ENCODE measurements around the gene TMEM37. TPM values are rescaled to one million over a fixed set of nuclear protein-coding genes. Genes with fewer than 3 reads are reported as not detected.

The TMEM37 gene
- total RNA-seq, 1 experiment from 2014 or later = not detected

GRCh38 chr2:119466373-119466772 is 34.7 kb downstream of the TMEM37 start:
- in situ Hi-C loops (cut with HindIII; ENCODE audit: low pct_unique_long_range_greater_than_20kb, low sequenced_read_pairs) = no loop called here

DNA sequence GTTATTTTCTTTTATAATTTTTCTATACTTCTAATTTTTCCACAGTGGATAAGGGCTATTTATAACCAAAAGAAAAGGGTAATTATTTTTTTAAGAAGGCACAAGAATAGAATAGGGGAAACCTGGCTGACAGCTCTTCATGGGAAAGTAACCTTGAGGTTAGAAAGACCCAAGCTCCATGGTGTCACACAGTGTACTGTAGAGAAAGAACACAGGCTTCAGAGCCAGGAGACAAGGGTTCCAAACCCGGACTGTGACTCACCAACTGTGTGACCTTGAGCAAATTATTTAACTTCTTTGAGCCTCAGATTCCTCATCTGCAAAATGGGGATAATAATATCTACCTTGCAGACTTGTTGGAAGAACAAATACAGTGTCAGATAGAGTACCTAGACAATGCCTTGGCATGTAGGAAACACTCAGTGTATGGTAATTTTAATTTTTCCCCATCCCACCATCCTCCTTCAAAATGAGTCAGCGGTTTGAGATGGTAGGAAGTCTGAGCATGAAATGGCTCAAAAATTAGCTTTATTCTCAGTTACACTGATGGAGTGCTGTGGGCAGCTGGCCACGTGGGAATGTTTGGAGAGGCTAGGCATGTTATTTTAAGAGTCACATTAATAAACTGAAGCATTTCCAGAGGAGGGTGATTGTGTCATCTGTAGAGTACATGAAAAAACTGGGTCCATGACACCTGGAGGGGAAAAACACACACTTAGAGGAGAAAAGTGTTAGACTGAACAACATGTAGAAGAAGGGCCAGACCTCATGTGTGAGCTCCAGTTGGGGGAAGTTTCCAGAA is 36.7 kb downstream of the TMEM37 start:
- no peak for DNase-seq (ENCODE audit: low read depth, low spot score)
- in situ Hi-C loops (cut with HindIII; ENCODE audit: low pct_unique_long_range_greater_than_20kb, low sequenced_read_pairs) = no loop called here

More at GRCh38 chr2:119466373-119466772, 34.7 kb downstream of the TMEM37 start:
- no peak for DNase-seq (ENCODE audit: low read depth, low spot score)

DNA sequence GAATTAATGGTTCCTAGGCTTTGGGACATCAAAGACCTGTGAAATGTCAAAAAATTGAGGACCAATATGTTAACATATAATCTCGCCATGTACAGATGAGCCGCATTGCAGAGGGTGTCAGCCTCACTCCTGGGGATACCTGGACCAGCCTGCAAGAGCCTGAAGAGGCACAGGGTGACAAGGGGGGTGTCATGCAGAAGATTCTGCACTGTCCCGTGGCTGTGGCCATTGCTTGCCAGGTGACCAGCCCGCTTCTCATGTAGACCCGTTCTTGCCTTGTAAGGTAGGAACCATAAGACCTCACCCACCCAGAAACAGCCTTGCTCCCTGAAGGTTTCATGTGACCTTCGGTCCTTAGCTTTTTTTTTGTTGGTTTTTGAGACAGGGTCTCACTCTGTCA is 37.5 kb downstream of the TMEM37 start:
- no peak for DNase-seq (ENCODE audit: low read depth, low spot score)
- in situ Hi-C loops (cut with HindIII; ENCODE audit: low pct_unique_long_range_greater_than_20kb, low sequenced_read_pairs) = no loop called here

DNA sequence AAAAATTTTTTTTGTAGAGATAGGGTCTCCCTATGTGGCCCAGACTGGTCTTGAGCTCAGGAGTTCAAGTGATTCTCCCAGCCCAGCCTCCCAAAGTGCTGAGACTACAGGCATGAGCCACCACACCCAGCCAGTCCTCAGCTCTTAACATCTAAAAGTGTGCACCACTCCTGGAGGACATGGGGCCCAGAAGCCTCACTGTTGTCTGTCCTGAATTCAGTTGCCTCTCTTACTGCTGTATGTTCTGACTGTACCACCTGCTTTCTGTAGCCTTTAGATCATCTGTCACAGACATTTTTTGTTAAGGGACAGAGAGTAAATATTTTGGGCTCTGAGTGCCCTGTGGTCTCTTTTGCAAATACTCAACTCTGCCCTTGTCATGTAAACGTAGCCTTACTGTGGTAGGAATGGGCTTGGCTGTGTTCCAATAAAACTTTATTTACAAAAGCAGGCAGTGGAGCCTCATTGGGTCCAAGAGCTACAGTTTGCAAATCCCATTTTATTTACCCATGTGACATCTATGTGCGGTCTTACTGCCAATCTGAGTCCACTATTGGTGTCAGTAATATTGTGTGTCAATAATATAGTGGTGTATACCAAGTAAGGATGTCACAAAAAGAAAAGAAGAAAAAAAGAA is 38.1 kb downstream of the TMEM37 start:
- DNase-seq (ENCODE audit: low read depth, low spot score) = no peak
- in situ Hi-C loops (cut with HindIII; ENCODE audit: low pct_unique_long_range_greater_than_20kb, low sequenced_read_pairs) = no loop called here

DNA sequence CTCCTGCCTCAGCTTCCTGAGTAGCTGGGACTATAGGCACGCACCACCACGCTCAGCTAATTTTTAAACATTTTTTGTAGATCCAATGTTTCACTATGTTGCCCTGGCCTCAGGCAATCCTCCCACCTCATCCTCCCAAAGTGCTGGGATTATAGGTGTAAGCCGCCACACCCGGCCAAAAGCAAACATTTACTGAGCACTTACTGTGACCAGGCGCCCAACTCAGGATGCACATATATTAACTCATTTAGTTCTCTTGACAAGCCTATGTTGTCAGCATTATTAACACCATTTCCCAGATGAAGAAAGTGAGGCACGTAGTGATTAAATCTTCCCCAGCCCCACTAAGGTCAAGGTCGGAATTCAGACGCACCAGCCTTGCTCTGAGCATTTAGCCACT is 41.1 kb downstream of the TMEM37 start:
- in situ Hi-C loops (cut with HindIII; ENCODE audit: low pct_unique_long_range_greater_than_20kb, low sequenced_read_pairs) = no loop called here
- DNase-seq (ENCODE audit: low read depth, low spot score) = no peak

DNA sequence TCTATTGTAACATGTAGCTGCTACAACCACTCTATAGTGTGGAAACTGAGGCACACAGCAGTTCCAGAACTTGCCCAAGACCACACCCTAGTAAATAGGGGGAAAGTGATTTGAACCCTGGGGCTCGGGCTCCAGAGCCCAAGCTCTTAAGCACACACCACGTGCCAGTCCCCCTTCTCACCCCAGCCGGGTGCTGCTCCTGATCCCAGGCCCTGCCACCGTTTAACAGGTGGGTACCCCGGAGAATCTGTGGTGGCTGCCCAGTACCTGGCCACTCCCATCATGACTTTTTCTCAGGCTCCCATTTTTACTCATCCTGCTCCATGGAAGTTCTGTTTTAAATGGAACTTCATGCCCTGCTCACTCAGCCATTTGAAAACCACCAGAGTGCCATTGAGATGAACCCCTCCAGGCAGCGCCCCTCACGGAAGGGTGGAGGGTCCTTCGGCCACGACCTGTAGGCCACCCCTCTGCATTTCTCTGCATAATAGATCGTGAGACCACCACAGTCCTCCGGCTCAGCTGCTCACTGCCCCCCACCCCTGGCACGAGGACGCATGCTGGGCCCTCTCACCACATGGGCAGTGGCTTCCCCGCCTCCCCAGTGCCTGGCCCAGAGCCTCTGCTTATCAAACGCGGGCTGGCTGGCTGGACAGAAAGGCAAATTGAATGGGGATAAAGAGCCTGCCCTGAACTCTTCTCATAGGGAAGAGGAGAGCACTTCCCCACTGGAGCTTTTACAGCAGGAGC is 42.1 kb downstream of the TMEM37 start:
- DNase-seq (ENCODE audit: low read depth, low spot score) = no peak
- in situ Hi-C loops (cut with HindIII; ENCODE audit: low pct_unique_long_range_greater_than_20kb, low sequenced_read_pairs) = no loop called here

DNA sequence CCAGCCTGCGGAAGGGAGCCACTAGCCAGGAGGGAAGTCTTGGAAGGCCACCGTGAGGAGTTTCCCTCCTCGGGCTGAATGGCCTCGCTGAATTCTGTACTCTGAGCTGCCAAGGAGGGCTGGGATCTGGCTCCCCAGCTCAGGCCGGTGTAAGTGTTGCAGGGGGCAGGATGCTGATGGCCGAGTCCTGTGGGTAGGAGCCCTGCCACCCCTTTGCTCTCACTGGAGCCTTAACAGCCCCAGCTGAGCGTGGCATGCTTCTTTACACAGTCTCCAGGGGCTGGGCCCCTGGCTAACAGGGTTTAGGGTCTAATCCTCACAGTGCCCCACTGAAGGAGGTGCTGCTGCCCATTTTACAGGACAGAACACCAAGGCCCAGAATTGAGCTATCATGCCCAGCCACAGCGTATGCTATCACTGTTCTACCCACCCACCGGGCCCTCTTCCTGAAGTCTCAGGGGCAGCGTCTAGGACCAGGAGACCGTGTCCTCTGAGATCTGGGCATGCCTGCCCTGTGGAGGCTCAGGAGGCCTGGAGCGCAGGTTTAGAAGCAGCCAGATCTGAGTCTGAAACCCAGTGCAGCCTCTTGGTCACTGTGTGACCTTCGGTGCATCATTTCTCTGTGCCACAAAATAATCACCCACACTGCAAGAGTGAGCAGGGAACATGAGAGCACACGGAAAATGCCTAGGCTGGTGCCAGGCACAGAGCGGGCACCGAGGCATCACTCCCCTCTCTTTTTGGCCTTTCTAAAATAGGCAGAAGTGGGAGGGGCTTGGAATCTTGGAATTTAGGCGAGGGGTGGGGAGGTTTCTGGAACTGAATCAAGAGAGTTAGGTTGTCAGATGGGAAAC is 42.9 kb downstream of the TMEM37 start:
- no peak for DNase-seq (ENCODE audit: low read depth, low spot score)
- in situ Hi-C loops (cut with HindIII; ENCODE audit: low pct_unique_long_range_greater_than_20kb, low sequenced_read_pairs) = no loop called here

DNA sequence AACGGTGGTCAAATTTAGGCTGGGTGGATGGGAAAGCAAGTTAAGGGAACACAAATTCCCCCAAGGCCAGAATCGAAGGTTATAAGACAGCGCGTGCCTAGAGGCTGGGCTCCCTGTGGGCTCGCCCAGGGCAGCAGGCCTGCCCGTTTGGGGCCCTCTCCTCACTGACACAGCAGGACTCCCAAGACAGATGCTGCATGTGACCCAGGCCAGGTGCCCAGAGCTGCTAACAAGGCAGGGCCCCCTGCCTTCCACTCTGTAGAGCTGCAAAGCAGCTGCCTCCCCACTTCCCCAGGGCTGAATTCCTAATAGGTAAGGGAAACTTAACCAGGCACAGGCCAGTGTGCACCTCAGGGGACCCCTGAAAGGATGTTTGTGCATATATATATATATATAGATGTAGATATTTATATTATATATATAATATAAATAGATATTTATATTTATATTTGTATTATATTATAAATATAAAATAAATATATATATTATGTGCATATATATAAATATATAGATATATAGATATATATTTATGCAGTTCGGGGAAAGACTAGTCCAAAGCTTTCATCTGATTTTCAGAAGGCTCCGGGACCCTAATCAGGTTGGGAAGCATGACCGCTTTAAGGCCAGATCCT is 43.7 kb downstream of the TMEM37 start:
- in situ Hi-C loops (cut with HindIII; ENCODE audit: low pct_unique_long_range_greater_than_20kb, low sequenced_read_pairs) = no loop called here
- no peak for DNase-seq (ENCODE audit: low read depth, low spot score)

GRCh38 chr2:119475857-119476244 is 44.2 kb downstream of the TMEM37 start:
- no peak for DNase-seq (ENCODE audit: low read depth, low spot score)
- in situ Hi-C loops (cut with HindIII; ENCODE audit: low pct_unique_long_range_greater_than_20kb, low sequenced_read_pairs) = no loop called here

DNA sequence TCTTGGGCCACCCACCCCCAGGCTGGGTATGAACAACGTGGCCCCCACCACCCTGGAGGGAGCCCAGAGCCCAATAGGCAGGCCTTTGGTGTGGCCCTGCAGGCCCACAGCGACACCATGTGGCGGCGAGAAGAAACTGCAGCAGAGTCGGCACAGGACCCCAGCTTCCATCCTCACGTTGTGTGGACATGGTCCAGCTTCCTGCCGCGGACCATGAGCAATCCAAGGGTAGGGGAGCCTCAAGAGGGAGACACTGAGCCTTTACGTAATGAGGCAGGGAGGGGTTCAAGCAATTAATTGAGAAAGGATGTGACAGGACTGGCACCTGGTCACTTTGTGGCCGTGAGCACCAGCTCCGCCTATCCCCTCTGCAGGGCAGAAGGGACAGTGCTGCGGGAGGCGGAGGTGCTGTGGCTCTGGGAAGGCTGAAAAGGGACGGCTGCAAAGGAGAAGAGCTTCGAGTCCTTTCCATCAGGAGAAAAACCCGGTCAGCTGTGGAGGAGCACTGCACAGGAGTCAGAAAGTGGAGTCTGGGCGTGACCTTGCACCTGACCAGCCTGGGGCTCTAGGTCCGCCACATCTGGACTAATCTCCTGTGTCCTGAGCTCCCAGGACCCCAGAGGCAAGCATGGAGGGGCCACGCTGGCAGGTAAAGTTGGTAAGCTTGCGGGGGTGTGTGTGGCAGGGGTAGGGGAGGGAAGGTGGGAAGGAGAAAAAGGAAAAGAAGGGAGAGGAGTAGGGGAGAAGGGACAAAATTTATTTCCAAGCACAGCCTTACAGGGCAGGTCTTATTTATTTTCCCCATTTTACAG is 44.9 kb downstream of the TMEM37 start:
- in situ Hi-C loops (cut with HindIII; ENCODE audit: low pct_unique_long_range_greater_than_20kb, low sequenced_read_pairs) = no loop called here
- DNase-seq (ENCODE audit: low read depth, low spot score) = peak; percentile 69

GRCh38 chr2:119477113-119477505 is 45.5 kb downstream of the TMEM37 start:
- in situ Hi-C loops (cut with HindIII; ENCODE audit: low pct_unique_long_range_greater_than_20kb, low sequenced_read_pairs) = no loop called here
- DNase-seq (ENCODE audit: low read depth, low spot score) = no peak

GRCh38 chr2:119478188-119478977 is 46.7 kb downstream of the TMEM37 start:
- no peak for DNase-seq (ENCODE audit: low read depth, low spot score)
- in situ Hi-C loops (cut with HindIII; ENCODE audit: low pct_unique_long_range_greater_than_20kb, low sequenced_read_pairs) = no loop called here

DNA sequence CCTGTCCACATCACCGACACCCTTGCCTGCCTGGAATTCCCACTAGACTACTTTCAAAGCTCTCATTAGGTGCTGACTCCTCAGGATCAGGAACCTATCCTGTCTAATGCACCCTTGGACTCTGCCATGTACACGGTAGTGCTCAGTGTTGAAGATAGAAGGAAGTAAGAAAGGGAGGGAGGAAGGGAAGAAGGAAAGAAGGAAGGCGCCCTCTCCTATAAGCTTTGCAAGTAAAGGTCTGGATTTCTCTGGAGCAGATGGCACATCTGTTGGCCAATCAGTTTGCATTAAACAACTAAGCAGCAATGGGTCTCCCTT is 47.3 kb downstream of the TMEM37 start:
- no peak for DNase-seq (ENCODE audit: low read depth, low spot score)
- in situ Hi-C loops (cut with HindIII; ENCODE audit: low pct_unique_long_range_greater_than_20kb, low sequenced_read_pairs) = no loop called here

DNA sequence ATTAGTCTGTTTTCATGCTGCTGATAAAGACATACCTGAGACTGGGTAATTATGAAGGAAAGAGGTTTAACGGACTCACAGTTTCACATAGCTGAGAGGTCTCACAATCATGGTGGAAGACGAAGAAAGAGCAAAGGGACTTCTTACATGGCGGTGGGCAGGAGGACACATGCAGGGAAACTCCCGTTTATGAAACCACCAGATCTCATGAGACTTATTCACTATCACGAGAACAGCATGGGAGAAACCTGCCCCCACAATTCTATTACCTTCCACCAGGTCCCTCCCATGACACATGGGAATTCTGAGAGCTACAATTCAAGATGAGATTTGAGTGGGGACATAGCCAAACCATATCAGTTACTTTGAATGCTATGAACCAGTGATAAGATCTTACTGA is 48.5 kb downstream of the TMEM37 start:
- no peak for DNase-seq (ENCODE audit: low read depth, low spot score)
- in situ Hi-C loops (cut with HindIII; ENCODE audit: low pct_unique_long_range_greater_than_20kb, low sequenced_read_pairs) = no loop called here

DNA sequence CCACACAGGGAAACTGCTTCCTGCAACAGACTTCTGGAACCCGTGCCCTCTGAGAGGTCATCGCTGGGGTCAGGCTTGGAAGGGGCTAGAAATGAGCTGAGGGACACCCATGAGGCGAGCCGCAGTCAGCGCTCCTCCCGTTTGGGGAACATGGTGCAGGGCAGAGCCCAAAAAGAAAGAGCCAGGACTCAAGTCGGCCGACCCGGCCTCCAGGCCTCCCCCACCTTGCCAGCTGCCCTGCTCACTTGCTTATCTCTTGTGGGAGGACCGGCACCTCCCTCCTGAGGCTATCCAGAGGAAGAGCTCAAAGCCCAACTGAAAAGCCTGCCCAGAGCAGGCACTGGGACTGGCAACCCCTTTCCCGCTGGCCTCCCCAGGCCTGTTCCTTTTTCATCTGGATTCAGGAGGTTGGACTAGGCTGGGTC is 49.1 kb downstream of the TMEM37 start:
- in situ Hi-C loops (cut with HindIII; ENCODE audit: low pct_unique_long_range_greater_than_20kb, low sequenced_read_pairs) = no loop called here

More for the DNA sequence above, 49.1 kb downstream of the TMEM37 start:
- no peak for DNase-seq (ENCODE audit: low read depth, low spot score)

Data from SK-MEL-5 (cell line).